ENCODE measurements around the gene MCC.

The MCC gene

GRCh38 chr5:113271015-113271414 is 217.2 kb downstream of the MCC start:
- DNase-seq (ENCODE audit: low read depth), result no peak

GRCh38 chr5:113270086-113270485 is 218.2 kb downstream of the MCC start:
- DNase-seq (ENCODE audit: low read depth), result no peak

GRCh38 chr5:113269023-113269997 is 218.9 kb downstream of the MCC start:
- DNase-seq (ENCODE audit: low read depth), result no peak

GRCh38 chr5:113268232-113268631 is 220.0 kb downstream of the MCC start:
- DNase-seq (ENCODE audit: low read depth), result no peak

GRCh38 chr5:113267361-113267900 is 220.8 kb downstream of the MCC start:
- DNase-seq (ENCODE audit: low read depth), result no peak

GRCh38 chr5:113266913-113267227 is 221.4 kb downstream of the MCC start:
- no peak for DNase-seq (ENCODE audit: low read depth)

GRCh38 chr5:113266227-113266912 is 221.9 kb downstream of the MCC start:
- DNase-seq (ENCODE audit: low read depth), result no peak

- no peak for DNase-seq (ENCODE audit: low read depth)
Measured at GRCh38 chr5:113265190-113265589, 223.1 kb downstream of the MCC start.

- DNase-seq (ENCODE audit: low read depth), result no peak
Measured at GRCh38 chr5:113264046-113264445, 224.2 kb downstream of the MCC start.

- no peak for DNase-seq (ENCODE audit: low read depth)
Measured at GRCh38 chr5:113263545-113263944, 224.7 kb downstream of the MCC start.

GRCh38 chr5:113262674-113263073 is 225.6 kb downstream of the MCC start:
- no peak for DNase-seq (ENCODE audit: low read depth)

- no peak for DNase-seq (ENCODE audit: low read depth)
Measured at GRCh38 chr5:113259034-113259433, 229.2 kb downstream of the MCC start.

GRCh38 chr5:113257545-113257944 is 230.7 kb downstream of the MCC start:
- DNase-seq (ENCODE audit: low read depth), result no peak

- DNase-seq (ENCODE audit: low read depth), result no peak
Measured at GRCh38 chr5:113256671-113257452, 231.4 kb downstream of the MCC start.

GRCh38 chr5:113255579-113256386 is 232.5 kb downstream of the MCC start:
- DNase-seq (ENCODE audit: low read depth), result no peak

GRCh38 chr5:113255105-113255504 is 233.1 kb downstream of the MCC start:
- DNase-seq (ENCODE audit: low read depth), result no peak

GRCh38 chr5:113253037-113253436 is 235.2 kb downstream of the MCC start:
- DNase-seq (ENCODE audit: low read depth), result no peak

GRCh38 chr5:113252066-113252465 is 236.2 kb downstream of the MCC start:
- no peak for DNase-seq (ENCODE audit: low read depth)

- no peak for DNase-seq (ENCODE audit: low read depth)
Measured at GRCh38 chr5:113250341-113250953, 237.8 kb downstream of the MCC start.

GRCh38 chr5:113249206-113249605 is 239.0 kb downstream of the MCC start:
- DNase-seq (ENCODE audit: low read depth), result no peak

GRCh38 chr5:113246361-113246870 is 241.8 kb downstream of the MCC start:
- DNase-seq (ENCODE audit: low read depth), result no peak

Measured in stimulated activated CD8-positive, alpha-beta memory T cell treated with anti-CD3 and anti-CD28 coated beads, Interleukin-15, amount 100 ng/mL, for 1 hour (primary cell).